ENCODE data around the gene SFI1.
A peak's percentile ranks its signal among the peaks of the same experiment; 100 is the strongest.

Gene SFI1

DNA sequence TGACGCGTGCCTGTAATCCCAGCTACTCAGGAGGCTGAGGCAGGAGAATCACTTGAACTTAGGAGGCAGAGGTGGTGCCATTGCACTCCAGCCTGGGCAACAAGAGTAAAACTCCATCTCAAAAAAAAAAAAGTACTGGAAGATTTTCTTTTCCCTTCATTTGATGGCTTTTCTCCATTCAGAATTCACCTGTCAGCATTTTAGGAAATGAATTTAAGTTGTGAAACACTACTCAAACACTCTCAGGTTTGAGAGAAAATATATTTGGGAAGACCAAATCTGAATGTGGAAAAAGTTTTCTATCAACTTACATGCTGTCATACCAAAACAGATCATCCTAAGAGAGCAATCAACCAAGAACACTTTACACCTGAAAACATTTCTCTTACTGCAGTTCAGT lies 9.4 kb upstream of the SFI1 start:
- no peak for DNase-seq (ENCODE audit: low spot score)
- TF ChIP-seq, protein P1, sequence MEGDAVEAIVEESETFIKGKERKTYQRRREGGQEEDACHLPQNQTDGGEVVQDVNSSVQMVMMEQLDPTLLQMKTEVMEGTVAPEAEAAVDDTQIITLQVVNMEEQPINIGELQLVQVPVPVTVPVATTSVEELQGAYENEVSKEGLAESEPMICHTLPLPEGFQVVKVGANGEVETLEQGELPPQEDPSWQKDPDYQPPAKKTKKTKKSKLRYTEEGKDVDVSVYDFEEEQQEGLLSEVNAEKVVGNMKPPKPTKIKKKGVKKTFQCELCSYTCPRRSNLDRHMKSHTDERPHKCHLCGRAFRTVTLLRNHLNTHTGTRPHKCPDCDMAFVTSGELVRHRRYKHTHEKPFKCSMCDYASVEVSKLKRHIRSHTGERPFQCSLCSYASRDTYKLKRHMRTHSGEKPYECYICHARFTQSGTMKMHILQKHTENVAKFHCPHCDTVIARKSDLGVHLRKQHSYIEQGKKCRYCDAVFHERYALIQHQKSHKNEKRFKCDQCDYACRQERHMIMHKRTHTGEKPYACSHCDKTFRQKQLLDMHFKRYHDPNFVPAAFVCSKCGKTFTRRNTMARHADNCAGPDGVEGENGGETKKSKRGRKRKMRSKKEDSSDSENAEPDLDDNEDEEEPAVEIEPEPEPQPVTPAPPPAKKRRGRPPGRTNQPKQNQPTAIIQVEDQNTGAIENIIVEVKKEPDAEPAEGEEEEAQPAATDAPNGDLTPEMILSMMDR (conservative IDR thresholded peaks at IDR 0.05; ENCODE audit: low read depth), result no peak
- CTCF ChIA-PET, result no interaction called here
- H3K27ac ChIP-seq, result no peak overlapping the region
- POLR2A ChIA-PET (ENCODE audit: low non-redundant PET), result no interaction called here

DNA sequence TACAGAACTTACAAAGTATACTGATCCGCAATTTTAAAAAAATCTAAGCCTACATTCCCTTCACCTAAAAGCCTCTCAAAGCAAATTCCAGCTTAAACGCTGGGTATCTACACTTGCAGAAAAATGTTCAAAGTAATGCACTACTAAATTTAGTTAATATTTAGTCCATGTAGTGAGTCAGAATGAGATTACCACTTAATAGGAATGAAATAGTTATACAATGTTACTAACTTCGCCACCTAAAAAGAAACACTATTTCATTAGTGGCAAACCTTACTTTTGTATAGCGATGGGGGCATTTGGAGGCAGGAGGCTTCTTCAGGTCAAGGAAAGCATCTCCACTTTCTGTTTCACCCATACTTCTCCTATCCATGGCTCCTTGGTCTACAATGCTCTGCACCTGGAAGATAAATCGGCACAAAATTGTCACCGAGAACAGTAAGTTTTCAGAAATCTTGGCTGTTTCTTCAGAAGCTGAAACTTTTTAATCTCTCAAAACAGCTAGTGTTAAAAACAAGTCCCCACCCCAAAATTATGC lies 7.9 kb upstream of the SFI1 start:
- POLR2A ChIA-PET (ENCODE audit: low non-redundant PET), result no interaction called here
- no peak overlapping the region for H3K27ac ChIP-seq
- CTCF ChIA-PET, result no interaction called here
- DNase-seq (ENCODE audit: low spot score), result no peak
- TF ChIP-seq, protein P1 (conservative IDR thresholded peaks at IDR 0.05; ENCODE audit: low read depth), result no peak

DNA sequence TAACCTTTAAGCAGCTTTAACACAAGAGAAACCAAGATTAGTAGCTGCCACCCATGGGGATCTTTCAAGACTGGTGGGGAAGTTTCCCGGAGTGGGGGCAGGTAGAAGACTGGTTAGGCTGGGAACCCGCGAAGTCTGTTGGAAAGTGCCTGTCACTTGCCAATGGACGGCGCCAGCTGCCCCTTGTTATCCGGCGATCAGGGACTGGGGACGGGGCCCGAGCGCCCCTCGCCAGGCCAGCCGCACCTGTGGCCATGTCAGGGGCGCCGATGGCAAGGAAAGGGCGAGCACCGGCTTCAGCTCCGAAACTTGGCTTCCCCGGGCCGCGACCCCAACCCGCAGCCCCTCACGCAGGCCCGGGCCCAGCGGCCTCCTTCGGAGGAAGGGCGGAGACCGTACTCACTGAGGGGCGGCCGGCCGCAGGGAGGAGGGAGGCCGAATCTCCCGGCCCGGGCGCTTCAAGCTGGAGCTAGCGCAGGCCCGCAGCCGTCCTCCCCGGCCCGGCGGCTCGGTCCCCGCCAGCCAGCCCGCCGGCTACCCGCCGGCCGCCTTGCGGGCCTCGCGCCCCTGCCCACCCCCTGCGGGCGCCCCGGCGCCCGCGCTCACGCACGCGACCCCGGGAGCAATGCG lies 7.2 kb upstream of the SFI1 start:
- DNase-seq (ENCODE audit: low spot score), result no peak
- TF ChIP-seq, protein P1 (conservative IDR thresholded peaks at IDR 0.05; ENCODE audit: low read depth), result no peak
- peak overlapping the region; percentile 88 for H3K27ac ChIP-seq
- CTCF ChIA-PET, result no interaction called here
- POLR2A ChIA-PET (ENCODE audit: low non-redundant PET), result interaction anchor here (0.5 kb wide), 1 partner anchor 24 kb away, joined by 6 read pairs; no protein-coding TSS in a partner anchor

DNA sequence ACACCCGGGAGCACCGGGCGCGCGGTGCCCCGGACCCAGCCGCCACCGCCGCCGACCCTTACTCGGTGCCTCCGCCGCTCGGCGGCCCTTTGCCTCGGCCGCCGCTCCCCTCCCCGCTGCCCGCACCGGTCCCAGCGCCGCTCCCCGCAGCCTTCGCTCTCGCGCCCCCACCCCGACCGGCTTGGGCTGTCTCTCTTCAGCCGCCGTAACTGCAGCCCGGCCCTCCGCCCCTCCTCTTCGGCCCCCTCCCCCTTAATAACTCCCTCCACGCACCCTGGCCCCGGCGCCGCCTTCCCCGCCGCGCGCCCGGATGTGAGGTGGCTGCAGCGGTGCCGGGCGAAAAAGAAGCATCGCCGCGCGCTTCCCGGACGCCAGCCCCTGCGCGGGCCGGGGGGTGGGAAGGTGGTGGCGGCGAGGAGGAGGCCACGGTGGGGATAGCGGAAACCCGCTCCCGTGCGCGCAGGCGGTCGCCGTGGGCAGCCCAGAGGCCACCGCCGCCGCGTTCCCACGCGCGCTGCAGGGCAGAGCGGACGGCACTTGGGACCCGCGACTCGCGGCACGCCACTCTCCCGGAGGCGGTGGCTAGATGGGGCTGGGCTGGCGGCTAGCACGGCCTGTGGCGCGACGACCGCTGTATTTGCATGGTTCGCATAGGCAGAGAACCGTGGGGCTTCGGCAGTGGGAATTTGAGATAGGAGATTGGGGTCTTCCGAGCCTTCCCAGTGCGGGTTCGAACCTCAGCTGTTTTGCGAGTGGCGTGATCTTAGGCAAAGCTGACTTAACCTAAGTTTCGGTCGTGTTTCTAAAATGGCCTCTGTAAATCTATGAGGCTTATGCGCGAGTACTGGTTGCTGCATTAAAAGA lies 6.5 kb upstream of the SFI1 start, which contains the start of gene EIF4ENIF1:
Gene EIF4ENIF1 (minus strand): TSS at position 211 of the 864 bp plus-strand sequence. CDS start 1,124 bp downstream, outside the sequence.
- peak within 1 kb of the TSS; percentile 88 for H3K27ac ChIP-seq
- POLR2A ChIA-PET (ENCODE audit: low non-redundant PET), result interaction anchor here (0.6 kb wide), 1 partner anchor 44 kb away, joined by 3 read pairs; no protein-coding TSS in a partner anchor
- CTCF ChIA-PET, result no interaction called here
- DNase-seq (ENCODE audit: low spot score), result peak; percentile 75
- TF ChIP-seq, protein P1 (conservative IDR thresholded peaks at IDR 0.05; ENCODE audit: low read depth), result no peak

DNA sequence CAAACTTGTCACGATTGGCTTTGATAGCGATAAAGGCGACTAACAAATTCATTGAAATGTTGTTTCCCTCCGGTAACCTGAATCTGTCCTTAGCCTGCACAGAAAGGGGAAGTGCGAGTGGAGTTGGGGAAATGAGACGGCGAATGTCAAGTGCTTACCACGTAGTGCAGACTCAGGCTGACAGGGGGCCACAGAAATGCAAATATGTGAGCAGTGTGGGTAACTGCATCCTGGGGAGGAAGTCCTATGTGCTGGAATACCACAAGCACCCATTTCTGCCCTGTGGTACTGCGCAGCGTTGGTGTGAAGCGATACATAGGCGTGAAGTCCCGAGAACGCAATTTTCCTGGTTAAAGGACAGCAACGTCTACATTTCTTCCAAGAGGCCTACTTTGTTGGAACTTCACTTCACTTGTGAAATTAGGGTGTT lies 5.8 kb upstream of the SFI1 start:
- peak overlapping the region; percentile 88 for H3K27ac ChIP-seq
- peak; percentile 33 for DNase-seq (ENCODE audit: low spot score)
- TF ChIP-seq, protein P1 (conservative IDR thresholded peaks at IDR 0.05; ENCODE audit: low read depth), result no peak
- CTCF ChIA-PET, result no interaction called here
- POLR2A ChIA-PET (ENCODE audit: low non-redundant PET), result interaction anchor here (0.6 kb wide), 1 partner anchor 44 kb away, joined by 3 read pairs; no protein-coding TSS in a partner anchor

DNA sequence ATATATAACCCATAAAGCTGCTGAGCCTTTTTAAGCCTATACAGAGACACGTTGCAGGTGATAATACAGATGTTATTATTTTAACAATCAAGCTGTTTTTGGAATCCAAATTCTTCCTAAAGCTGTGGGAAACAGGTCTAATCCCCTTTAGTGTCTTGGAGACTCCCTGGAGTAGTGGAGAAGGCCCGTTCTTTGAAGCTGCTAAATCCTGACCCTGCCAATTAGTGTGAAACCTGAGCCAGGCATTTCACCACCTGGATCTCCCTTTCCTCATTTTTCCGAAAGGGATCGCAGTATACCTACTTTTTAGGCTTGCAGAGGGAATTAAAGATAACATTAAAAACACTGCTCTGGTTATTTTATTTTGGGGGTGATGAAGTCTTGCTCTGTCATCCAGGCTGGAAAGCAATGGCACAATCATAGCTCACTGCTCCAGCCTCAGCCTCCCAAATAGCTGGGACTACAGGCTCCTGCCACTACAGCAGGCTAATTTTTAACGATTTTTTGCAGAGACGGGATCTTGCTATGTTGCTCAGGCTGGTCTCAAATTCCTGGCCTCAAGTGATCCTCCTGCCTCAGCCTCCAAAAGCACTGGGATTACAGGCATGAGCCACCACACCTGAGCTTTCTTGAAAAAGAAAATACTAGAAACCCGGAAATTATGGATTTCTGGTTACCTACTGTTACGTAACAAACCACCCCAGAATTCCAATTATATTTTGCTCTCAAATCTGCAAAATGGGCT lies 4.9 kb upstream of the SFI1 start:
- CTCF ChIA-PET, result interaction anchor here (0.6 kb wide), 1 partner anchor 11 kb away, joined by 4 read pairs; no protein-coding TSS in a partner anchor
- POLR2A ChIA-PET (ENCODE audit: low non-redundant PET), result no interaction called here
- H3K27ac ChIP-seq, result peak overlapping the region; percentile 29
- no peak for DNase-seq (ENCODE audit: low spot score)
- TF ChIP-seq, protein P1 (conservative IDR thresholded peaks at IDR 0.05; ENCODE audit: low read depth), result no peak

All from RWPE1 (cell line).